Gastroesophageal sphincter (tissue), 3 donors: ENCODE measurements around the gene TMTC2.

ENCODE experiments used
- CTCF ChIP-seq, 4 experiments: fragments of 200-600 bp in 2 of 4; fragments of 450-650 bp in 2 of 4; sonication (generic) in 1 of 4; IDR thresholded peaks; one replicate each; pipeline ENCODE4 v1.5.1; 2017 to 2019; ENCODE audit warnings: antibody characterized with exemption in 4 of 4, mild to moderate bottlenecking in 2 of 4, moderate library complexity in 2 of 4
- POLR2A ChIP-seq, 2 donors: fragments of 450-650 bp; IDR thresholded peaks; one replicate each; pipeline ENCODE4 v1.6.1; 2017; ENCODE audit warnings: antibody characterized with exemption in 2 of 2, mild to moderate bottlenecking in 2 of 2, moderate library complexity in 1 of 2
- POLR2AphosphoS5 ChIP-seq: sonication (generic); formaldehyde crosslinking; IDR thresholded peaks from one replicate; pipeline ENCODE4 v1.6.1; 2017; ENCODE audit warnings: antibody characterized with exemption

GRCh38 chr12:83172866-83173649 is 486.4 kb downstream of the TMTC2 start:
- TF ChIP-seq CTCF (IDR thresholded peaks at IDR 0.05) (no peak), POLR2A (IDR thresholded peaks at IDR 0.05) (no peak), POLR2AphosphoS5 (no peak)
